H1 (cell line): Measurements from ENCODE around the gene SEMA4C. TPM values are rescaled to one million over a fixed set of nuclear protein-coding genes. Genes with fewer than 3 reads are reported as not detected.

Experiments
- CTCF ChIA-PET: fragments of 300-600 bp; sonication (Branson Sonifier 250); formaldehyde crosslinking; loops from one replicate; lab custom pipeline; 2021; ENCODE audit not compliant: partially characterized antibody; lab: Charles Lee
- POLR2A ChIA-PET: fragments of 300-600 bp; sonication (Branson Sonifier 250); formaldehyde crosslinking; loops from one replicate; lab custom pipeline; 2021; ENCODE audit warnings: inconsistent platforms; ENCODE audit not compliant: partially characterized antibody; lab: Charles Lee
- DNase-seq, 2 experiments: peaks; one replicate each; pipeline versions ENCODE4 v3.0.0 to v3.0.0-alpha.2; 2010 to 2022; ENCODE audit warnings: low spot score in 2 of 2, low read depth in 1 of 2, mixed read lengths in 1 of 2
- FAIRE-seq: peaks from 2 replicates; lab custom pipeline; 2011; peaks lifted over from hg19 to GRCh38; lab: Jason Lieb, UNC
- H2AFZ ChIP-seq: 2 replicates; pipeline ENCODE4 v1.8.1; 2012; ENCODE audit warnings: low read length, inconsistent platforms
- H2AK5ac ChIP-seq: 2 replicates; pipeline ENCODE4 v1.6.1; 2013; ENCODE audit warnings: low read depth, low read length
- H2BK120ac ChIP-seq: replicated peaks from 2 replicates; pipeline ENCODE3; 2013; ENCODE audit warnings: low read depth, low read length, inconsistent platforms
- H2BK12ac ChIP-seq: 2 replicates; pipeline ENCODE4 v1.6.1; 2013; ENCODE audit warnings: low read depth, low read length
- H2BK15ac ChIP-seq: 2 replicates; pipeline ENCODE4 v1.6.1; 2013; ENCODE audit warnings: low read length
- H2BK20ac ChIP-seq: 2 replicates; pipeline ENCODE4 v1.6.1; 2013; ENCODE audit warnings: low read length
- H2BK5ac ChIP-seq: 2 replicates; pipeline ENCODE4 v1.6.1; 2013; ENCODE audit warnings: low read depth, low read length
- H3K14ac ChIP-seq: 2 replicates; pipeline ENCODE4 v1.6.1; 2013; ENCODE audit warnings: inconsistent platforms; ENCODE audit not compliant: insufficient read length
- H3K18ac ChIP-seq: 2 replicates; pipeline ENCODE4 v1.6.1; 2013; ENCODE audit warnings: low read length; ENCODE audit errors: extremely low read depth
- H3K23ac ChIP-seq: 2 replicates; pipeline ENCODE4 v1.6.1; 2013; ENCODE audit warnings: inconsistent platforms; ENCODE audit not compliant: insufficient read length
- H3K23me2 ChIP-seq: 2 replicates; pipeline ENCODE4 v1.6.1; 2013; ENCODE audit warnings: low read depth, low read length
- H3K27ac ChIP-seq: 2 replicates; pipeline ENCODE4 v1.6.1; 2011; ENCODE audit warnings: low read depth, low read length, inconsistent platforms
- H3K27me3 ChIP-seq, 4 experiments: replicated peaks in 1 of 4; 1 replicate in 1 of 4; 2 replicates in 3 of 4; pipeline versions ENCODE4 v1.6.1 to v1.8.1; 2011 to 2013; ENCODE audit warnings: low read length in 3 of 4, mild to moderate bottlenecking in 3 of 4, inconsistent platforms in 2 of 4, mixed read lengths in 2 of 4, moderate library complexity in 1 of 4; ENCODE audit not compliant: control insufficient read depth in 3 of 4, insufficient read depth in 3 of 4; ENCODE audit errors: extremely low read depth in 1 of 4
- H3K36me3 ChIP-seq, 4 experiments: 2 replicates each; pipeline versions ENCODE4 v1.6.1 to v1.8.1; 2011 to 2013; ENCODE audit warnings: mild to moderate bottlenecking in 4 of 4, low read length in 3 of 4, moderate library complexity in 2 of 4, control low read depth in 1 of 4, inconsistent platforms in 1 of 4; ENCODE audit not compliant: insufficient read depth in 4 of 4, control insufficient read depth in 2 of 4
- H3K4ac ChIP-seq: replicated peaks from 2 replicates; pipeline ENCODE3; 2013; ENCODE audit warnings: low read length, low read depth, mixed read lengths, inconsistent platforms; ENCODE audit not compliant: insufficient read length
- H3K4me1 ChIP-seq, 4 experiments: replicated peaks in 1 of 4; 1 replicate in 1 of 4; 2 replicates in 3 of 4; pipeline versions ENCODE4 v1.6.1 to v1.8.1; 2011 to 2013; ENCODE audit warnings: low read length in 3 of 4, inconsistent platforms in 2 of 4, mixed read lengths in 1 of 4; ENCODE audit not compliant: insufficient read depth in 4 of 4, control insufficient read depth in 3 of 4
- H3K4me2 ChIP-seq, 2 experiments: 2 replicates each; pipeline versions ENCODE4 v1.6.1 to v1.8.1; 2011 to 2013; ENCODE audit warnings: low read depth in 2 of 2, low read length in 2 of 2, control low read depth in 1 of 2, inconsistent platforms in 1 of 2, mild to moderate bottlenecking in 1 of 2; ENCODE audit not compliant: insufficient read depth in 1 of 2
- H3K4me3 ChIP-seq, 4 experiments: fragments of 200-600, 300-600 bp in 1 of 4; sonication (generic), shearing (Covaris generic), sonication (Bioruptor Twin) in 1 of 4; 2 replicates each; pipeline versions ENCODE4 v1.5.1 to v1.8.1; 2011 to 2016; ENCODE audit warnings: low read length in 4 of 4, low read depth in 3 of 4, control low read depth in 2 of 4, inconsistent platforms in 2 of 4, mild to moderate bottlenecking in 2 of 4, mixed read lengths in 1 of 4, moderate library complexity in 1 of 4; ENCODE audit not compliant: insufficient read depth in 2 of 4; ENCODE audit errors: extremely low read depth in 1 of 4
- H3K56ac ChIP-seq: replicated peaks from 2 replicates; pipeline ENCODE3; 2013; ENCODE audit warnings: low read depth, mild to moderate bottlenecking, mixed read lengths, low read length, inconsistent platforms; ENCODE audit not compliant: insufficient read length
- H3K79me1 ChIP-seq: 2 replicates; pipeline ENCODE4 v1.6.1; 2013; ENCODE audit warnings: low read depth, low read length, control low read depth
- H3K79me2 ChIP-seq, 2 experiments: 2 replicates each; pipeline versions ENCODE4 v1.6.1 to v1.8.1; 2012 to 2013; ENCODE audit warnings: low read length in 2 of 2, mild to moderate bottlenecking in 2 of 2, inconsistent platforms in 1 of 2; ENCODE audit not compliant: insufficient read depth in 2 of 2, control insufficient read depth in 1 of 2
- H3K9ac ChIP-seq, 4 experiments: replicated peaks in 1 of 4; 1 replicate in 1 of 4; 2 replicates in 3 of 4; pipeline versions ENCODE4 v1.6.1 to v1.8.1; 2011 to 2013; ENCODE audit warnings: low read depth in 3 of 4, low read length in 3 of 4, control low read depth in 2 of 4, mild to moderate bottlenecking in 2 of 4, moderate library complexity in 2 of 4, inconsistent platforms in 1 of 4; ENCODE audit errors: extremely low read depth in 1 of 4
- H3K9me3 ChIP-seq, 2 experiments: 2 replicates each; pipeline versions ENCODE4 v1.6.1 to v1.8.1; 2012 to 2013; ENCODE audit warnings: mild to moderate bottlenecking in 2 of 2, moderate library complexity in 2 of 2, control low read depth in 1 of 2, inconsistent platforms in 1 of 2, low read depth in 1 of 2, low read length in 1 of 2, mixed read lengths in 1 of 2; ENCODE audit not compliant: insufficient read depth in 2 of 2
- H4K20me1 ChIP-seq, 2 experiments: replicated peaks in 1 of 2; 2 replicates each; pipeline versions ENCODE3 to v1.8.1; 2011 to 2013; ENCODE audit warnings: inconsistent platforms in 2 of 2, low read length in 2 of 2, mild to moderate bottlenecking in 1 of 2; ENCODE audit not compliant: insufficient read depth in 2 of 2, control insufficient read depth in 1 of 2
- H4K5ac ChIP-seq: 2 replicates; pipeline ENCODE4 v1.6.1; 2013; ENCODE audit warnings: low read length, low read depth, mixed read lengths, inconsistent platforms; ENCODE audit not compliant: insufficient read length
- H4K8ac ChIP-seq: 2 replicates; pipeline ENCODE4 v1.8.0; 2013; ENCODE audit warnings: mild to moderate bottlenecking, moderate library complexity, low read length, inconsistent platforms; ENCODE audit not compliant: insufficient read depth; ENCODE audit errors: extremely low read depth
- H4K91ac ChIP-seq: replicated peaks from 2 replicates; pipeline ENCODE3; 2013; ENCODE audit warnings: low read length, mixed read lengths, inconsistent platforms; ENCODE audit not compliant: insufficient read length
- ASH2L ChIP-seq: fragments of 200-600, 300-600 bp; sonication (generic); IDR thresholded peaks from one replicate; pipeline ENCODE4 v1.7.1; 2017; ENCODE audit warnings: low read length
- CBX5 ChIP-seq: fragments of 300-800, 300-1000 bp; sonication (generic); IDR thresholded peaks from 2 replicates; pipeline ENCODE4 v1.7.1; 2016; ENCODE audit warnings: antibody characterized with exemption, low read length, low read depth
- CHD2 ChIP-seq: IDR thresholded peaks from 2 replicates; pipeline ENCODE4 v1.6.1; 2012; ENCODE audit warnings: low read length, improper control_type of control experiment
- EGR1 ChIP-seq: IDR thresholded peaks from 2 replicates; pipeline ENCODE4 v1.6.1; 2011; ENCODE audit warnings: low read depth, low read length, borderline replicate concordance
- EZH2 ChIP-seq: fragments of 200-600 bp; sonication (generic); IDR thresholded peaks from 2 replicates; pipeline ENCODE4 v1.7.1; 2012; ENCODE audit warnings: low read depth, mild to moderate bottlenecking, moderate library complexity, low read length, inconsistent platforms; ENCODE audit not compliant: severe bottlenecking
- HDAC2 ChIP-seq, 2 experiments: fragments of 300-600 bp in 1 of 2; sonication (generic) in 1 of 2; IDR thresholded peaks; 2 replicates each; pipeline ENCODE4 v1.6.1; 2011 to 2012; ENCODE audit warnings: low read depth in 2 of 2, low read length in 2 of 2, mild to moderate bottlenecking in 2 of 2, moderate library complexity in 2 of 2, borderline replicate concordance in 1 of 2, inconsistent platforms in 1 of 2
- JUND ChIP-seq: IDR thresholded peaks from 2 replicates; pipeline ENCODE4 v1.6.1; 2011; ENCODE audit warnings: mild to moderate bottlenecking, improper control_type of control experiment, low read length
- KDM4A ChIP-seq: IDR thresholded peaks from one replicate; pipeline ENCODE4 v1.7.1; 2012; ENCODE audit warnings: low read depth, mild to moderate bottlenecking, moderate library complexity, low read length, inconsistent platforms; ENCODE audit not compliant: severe bottlenecking
- POLR2A ChIP-seq, 2 experiments: IDR thresholded peaks; 1 replicate in 1 of 2; 2 replicates in 1 of 2; pipeline ENCODE4 v1.6.1; 2011; ENCODE audit warnings: low read depth in 2 of 2, low read length in 2 of 2, mild to moderate bottlenecking in 2 of 2; ENCODE audit errors: control extremely low read depth in 1 of 2
- RNF2 ChIP-seq: fragments of 200-900, 300-1000 bp; sonication (generic); IDR thresholded peaks from 2 replicates; pipeline ENCODE4 v1.7.1; 2016; ENCODE audit warnings: borderline replicate concordance, low read depth, mild to moderate bottlenecking, antibody characterized with exemption, low read length; ENCODE audit not compliant: poor library complexity, severe bottlenecking; ENCODE audit errors: missing control alignments
- SIRT6 ChIP-seq: IDR thresholded peaks from one replicate; pipeline ENCODE4 v1.7.1; 2012; ENCODE audit warnings: low read length, inconsistent platforms
- SP1 ChIP-seq: IDR thresholded peaks from 2 replicates; pipeline ENCODE4 v1.6.1; 2011; ENCODE audit warnings: low read depth, low read length
- ZNF274 ChIP-seq: IDR thresholded peaks from 2 replicates; pipeline ENCODE4 v1.7.0; 2012; ENCODE audit warnings: low read length, borderline replicate concordance; ENCODE audit errors: extremely low read depth
- WGBS, 2 experiments: shearing (Covaris generic) in 1 of 2; methylation state at CpG; one replicate each; pipeline versions ENCODE4 v1.1.6 to v1.1.7; 2013 to 2015; ENCODE audit warnings: low lambda C conversion rate in 2 of 2, mixed read lengths in 2 of 2, inconsistent platforms in 1 of 2, low coverage in 1 of 2, missing lambda C conversion rate in 1 of 2; ENCODE audit not compliant: insufficient replicate concordance in 2 of 2, insufficient coverage in 1 of 2, insufficient read length in 1 of 2; ENCODE audit errors: extremely low coverage in 1 of 2, missing lambda C conversion rate in 1 of 2; 5-methylcytosine and 5-hydroxymethylcytosine counted together
- polyA plus RNA-seq, 7 experiments: library from polyadenylated mRNA; depleted of rRNA in 3 of 7; stranded (reverse) in 5 of 7; unstranded in 2 of 7; fragments of >200 nt in 5 of 7; fragments of 200-250 nt in 2 of 7; gene quantifications; 1 replicate in 5 of 7; 2 replicates in 1 of 7; 4 replicates in 1 of 7; pipeline versions ENCODE4 v1.2.1 to v1.2.3, GENCODE V29; 2011 to 2013; ENCODE audit warnings: missing spikeins in 2 of 7, mixed read lengths in 2 of 7
- total RNA-seq: library from RNA; stranded (reverse); fragmentation: NEBNext Ultra II Directional; extraction: Animal tissue kit (Norgen Biotek cat#: 25700); gene quantifications from 2 replicates; pipeline ENCODE4 v1.2.1, GENCODE V29; 2021
- TF ChIP-seq, protein P1 (sequence below): IDR thresholded peaks from 2 replicates; pipeline ENCODE4 v1.6.1; 2011; ENCODE audit warnings: low read depth, mild to moderate bottlenecking, low read length; ENCODE audit not compliant: insufficient read depth

The SEMA4C gene
- total and polyA plus RNA-seq, 2 of the 8 experiments (the other 6 are each of a cell fraction or from before 2014, with no cell fraction given), result 47.5 to 67.3 TPM

- POLR2A ChIA-PET, result interaction anchor here (1.1 to 2.1 kb wide), 3 partner anchors 9 to 20 kb away, joined by 3 to 5 read pairs (median 4); partner anchors contain the start of gene CNNM3
- TF ChIP-seq SIRT6 (no peak), JUND (no peak), HDAC2 (IDR thresholded peaks at IDR 0.05; ENCODE audit: borderline replicate concordance in 1 of 2, low read depth in 2 of 2, low read length in 2 of 2) (no peak), KDM4A (no peak), CHD2 (no peak), POLR2A (IDR thresholded peaks at IDR 0.05; ENCODE audit: control extremely low read depth in 1 of 2, low read depth in 2 of 2, low read length in 2 of 2) (no peak), EZH2 (no peak), EGR1 (no peak), CBX5 (no peak), ZNF274 (no peak), RNF2 (no peak), SP1 (no peak), ASH2L (no peak)
- TF ChIP-seq, protein P1, sequence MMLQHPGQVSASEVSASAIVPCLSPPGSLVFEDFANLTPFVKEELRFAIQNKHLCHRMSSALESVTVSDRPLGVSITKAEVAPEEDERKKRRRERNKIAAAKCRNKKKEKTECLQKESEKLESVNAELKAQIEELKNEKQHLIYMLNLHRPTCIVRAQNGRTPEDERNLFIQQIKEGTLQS, result no peak
Measured at GRCh38 chr2:96825057-96825456, 44.8 kb downstream of the SEMA4C start.

More at GRCh38 chr2:96825057-96825456, 44.8 kb downstream of the SEMA4C start:
- Histone ChIP-seq H4K20me1 (peaks cover 7 to 31% of the 10 kb centered on the region in 2 experiments), H3K4ac (no peak overlapping the region), H3K36me3 (peaks cover 15 to 51% (median 28%) of the 10 kb centered on the region in 4 experiments), H2AK5ac (no peak overlapping the region), H3K9ac (no peak overlapping the region), H2AFZ (no peak overlapping the region), H3K79me1 (peaks cover 13% of the 10 kb centered on the region), H2BK20ac (no peak overlapping the region), H2BK120ac (no peak overlapping the region), H3K27ac (no peak overlapping the region), H4K5ac (no peak overlapping the region), H2BK12ac (no peak overlapping the region), H3K14ac (no peak overlapping the region), H4K91ac (no peak overlapping the region), H3K56ac (no peak overlapping the region), H4K8ac (no peak overlapping the region), H3K23me2 (no peaks in the 10 kb centered on the region), H3K9me3 (no peaks in the 10 kb centered on the region), H2BK15ac (no peak overlapping the region), H2BK5ac (no peak overlapping the region), H3K79me2 (peaks cover 0 to 45% of the 10 kb centered on the region in 2 experiments; a peak in 2 of 4 replicates), H3K23ac (no peak overlapping the region), H3K18ac (no peak overlapping the region), H3K4me1 (peaks cover 0 to 7% (median 0%) of the 10 kb centered on the region in 4 experiments; a peak in 3 of 7 replicates), H3K4me3 (no peak overlapping the region), H3K27me3 (no peaks in the 10 kb centered on the region), H3K4me2 (no peak overlapping the region)
- no peak for DNase-seq
- 94% methylated on average over 14 of the region's 14 CpGs; no CpG with 5 or more reads in 1 of the 2 experiments for WGBS, 2 experiments
- CTCF ChIA-PET, result interaction anchor here (1.0 to 1.7 kb wide), 4 partner anchors 8 to 62 kb away, joined by 4 to 5 read pairs (median 4); no protein-coding TSS in a partner anchor
- no peak for FAIRE-seq
